ENCODE measurements around the gene STAP1. TPM values are rescaled to one million over a fixed set of nuclear protein-coding genes. Genes with fewer than 3 reads are reported as not detected.

Gene STAP1
- total RNA-seq, 6 donors from 2014 or later, result 0.89 to 2.7 (median 1.7) TPM; not detected in 2

DNA sequence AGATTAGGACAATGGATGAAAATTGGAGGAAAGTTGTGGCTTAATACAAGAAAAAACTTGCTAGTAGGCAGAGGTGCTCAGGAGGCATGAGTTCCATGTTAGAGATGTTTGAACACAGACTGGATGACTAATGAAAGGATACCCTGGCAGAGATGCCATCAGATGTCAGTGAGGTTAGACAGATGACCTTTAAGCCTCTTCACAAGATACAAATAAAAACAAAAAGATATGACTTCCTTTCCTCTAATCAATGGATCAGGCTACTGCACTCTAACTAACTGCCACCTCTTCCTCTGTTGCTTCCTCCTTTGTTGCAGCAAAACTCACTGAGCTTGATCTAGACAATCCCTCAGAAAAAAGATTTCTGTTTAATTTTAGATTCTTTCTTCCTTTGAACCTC lies 14.7 kb downstream of the STAP1 start:
- no peak for ATAC-seq (ENCODE audit: low FRiP score in 2 of 2)
- TF ChIP-seq CTCF (IDR thresholded peaks at IDR 0.05), result no peak
- TF ChIP-seq POLR2A (IDR thresholded peaks at IDR 0.05), result no peak
- TF ChIP-seq EP300 (IDR thresholded peaks at IDR 0.05), result no peak
- TF ChIP-seq POLR2AphosphoS5 (IDR thresholded peaks at IDR 0.05), result no peak

GRCh38 chr4:67575232-67576058 lies 16.9 kb downstream of the STAP1 start:
- no peaks in the 10 kb centered on the region for H3K27me3 ChIP-seq
- TF ChIP-seq POLR2AphosphoS5 (IDR thresholded peaks at IDR 0.05) (no peak), POLR2A (IDR thresholded peaks at IDR 0.05) (no peak), CTCF (IDR thresholded peaks at IDR 0.05) (no peak), EP300 (IDR thresholded peaks at IDR 0.05) (no peak)
- no peak for ATAC-seq (ENCODE audit: low FRiP score in 2 of 2)
- no peaks in the 10 kb centered on the region for H3K36me3 ChIP-seq
- no peaks in the 10 kb centered on the region for H3K9me3 ChIP-seq
- no peak overlapping the region for H3K4me3 ChIP-seq
- H3K4me1 ChIP-seq, result no peaks in the 10 kb centered on the region
- no peak overlapping the region for H3K27ac ChIP-seq
- DNase-seq, result no peak
- 55 to 58% methylated on average over 13 of the region's 13 CpGs for WGBS, 2 donors

More for the DNA sequence above, 14.7 kb downstream of the STAP1 start:
- no peaks in the 10 kb centered on the region for H3K27me3 ChIP-seq
- H3K4me3 ChIP-seq, result no peak overlapping the region
- no peaks in the 10 kb centered on the region for H3K36me3 ChIP-seq
- no peak overlapping the region for H3K27ac ChIP-seq
- no peaks in the 10 kb centered on the region for H3K9me3 ChIP-seq
- no peaks in the 10 kb centered on the region for H3K4me1 ChIP-seq
- no peak for DNase-seq

GRCh38 chr4:67576059-67576466 lies 17.5 kb downstream of the STAP1 start:
- TF ChIP-seq POLR2A (IDR thresholded peaks at IDR 0.05) (no peak), POLR2AphosphoS5 (IDR thresholded peaks at IDR 0.05) (no peak), EP300 (IDR thresholded peaks at IDR 0.05) (no peak), CTCF (IDR thresholded peaks at IDR 0.05) (no peak)
- H3K36me3 ChIP-seq, result no peaks in the 10 kb centered on the region
- no peak overlapping the region for H3K4me3 ChIP-seq
- no peaks in the 10 kb centered on the region for H3K9me3 ChIP-seq
- H3K4me1 ChIP-seq, result no peaks in the 10 kb centered on the region
- H3K27me3 ChIP-seq, result no peaks in the 10 kb centered on the region
- no peak overlapping the region for H3K27ac ChIP-seq
- 81 to 90% methylated on average over 4 of the region's 4 CpGs for WGBS, 2 donors
- no peak for DNase-seq
- ATAC-seq (ENCODE audit: low FRiP score in 2 of 2), result no peak

GRCh38 chr4:67576538-67576937 lies 18.0 kb downstream of the STAP1 start:
- Histone ChIP-seq H3K4me1 (no peaks in the 10 kb centered on the region), H3K36me3 (no peaks in the 10 kb centered on the region), H3K4me3 (no peak overlapping the region), H3K27ac (no peak overlapping the region), H3K27me3 (no peaks in the 10 kb centered on the region), H3K9me3 (no peaks in the 10 kb centered on the region)
- ATAC-seq (ENCODE audit: low FRiP score in 2 of 2) (no peak), DNase-seq (no peak)
- WGBS, 2 donors, result 86 to 90% methylated on average over 1 of the region's 1 CpG
- TF ChIP-seq POLR2A (IDR thresholded peaks at IDR 0.05), result no peak
- no peak for TF ChIP-seq EP300 (IDR thresholded peaks at IDR 0.05)
- no peak for TF ChIP-seq POLR2AphosphoS5 (IDR thresholded peaks at IDR 0.05)
- TF ChIP-seq CTCF (IDR thresholded peaks at IDR 0.05), result no peak

DNA sequence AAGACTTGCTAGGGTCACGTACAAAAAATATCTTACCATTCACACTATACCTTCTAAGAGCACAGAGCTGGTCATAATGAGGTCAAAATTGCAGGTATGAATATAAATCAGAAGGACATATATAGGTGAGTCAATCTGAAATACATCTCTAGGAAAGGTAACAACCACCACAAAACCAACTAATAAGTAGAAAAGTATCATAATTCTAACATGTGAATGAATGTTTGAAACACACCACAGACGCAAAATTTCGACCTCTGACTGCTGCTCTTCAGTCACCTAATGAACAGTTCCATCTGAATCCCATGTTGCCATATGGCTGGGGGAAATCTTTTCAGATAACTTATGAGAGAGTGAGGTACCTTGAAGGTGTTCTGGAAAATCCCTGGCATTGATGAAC lies 22.1 kb downstream of the STAP1 start:
- no peak overlapping the region for H3K27ac ChIP-seq
- WGBS, 2 donors, result 83 to 87% methylated on average over 3 of the region's 3 CpGs
- ATAC-seq (ENCODE audit: low FRiP score in 2 of 2), result no peak

More for the DNA sequence above, 22.1 kb downstream of the STAP1 start:
- Histone ChIP-seq H3K9me3 (no peaks in the 10 kb centered on the region), H3K27me3 (no peaks in the 10 kb centered on the region), H3K36me3 (no peaks in the 10 kb centered on the region), H3K4me1 (no peaks in the 10 kb centered on the region), H3K4me3 (no peak overlapping the region)
- TF ChIP-seq POLR2A (IDR thresholded peaks at IDR 0.05) (no peak), EP300 (IDR thresholded peaks at IDR 0.05) (no peak), CTCF (IDR thresholded peaks at IDR 0.05) (no peak), POLR2AphosphoS5 (IDR thresholded peaks at IDR 0.05) (no peak)
- DNase-seq, result no peak

Data from upper lobe of left lung (tissue), 6 donors.